CD1c-positive myeloid dendritic cell (primary cell): ENCODE data around the gene CEP152.

ENCODE experiments used
- DNase-seq: peaks from one replicate; pipeline ENCODE4 v3.0.0-alpha.2; 2016; ENCODE audit errors: extremely low spot score

Gene CEP152

DNA sequence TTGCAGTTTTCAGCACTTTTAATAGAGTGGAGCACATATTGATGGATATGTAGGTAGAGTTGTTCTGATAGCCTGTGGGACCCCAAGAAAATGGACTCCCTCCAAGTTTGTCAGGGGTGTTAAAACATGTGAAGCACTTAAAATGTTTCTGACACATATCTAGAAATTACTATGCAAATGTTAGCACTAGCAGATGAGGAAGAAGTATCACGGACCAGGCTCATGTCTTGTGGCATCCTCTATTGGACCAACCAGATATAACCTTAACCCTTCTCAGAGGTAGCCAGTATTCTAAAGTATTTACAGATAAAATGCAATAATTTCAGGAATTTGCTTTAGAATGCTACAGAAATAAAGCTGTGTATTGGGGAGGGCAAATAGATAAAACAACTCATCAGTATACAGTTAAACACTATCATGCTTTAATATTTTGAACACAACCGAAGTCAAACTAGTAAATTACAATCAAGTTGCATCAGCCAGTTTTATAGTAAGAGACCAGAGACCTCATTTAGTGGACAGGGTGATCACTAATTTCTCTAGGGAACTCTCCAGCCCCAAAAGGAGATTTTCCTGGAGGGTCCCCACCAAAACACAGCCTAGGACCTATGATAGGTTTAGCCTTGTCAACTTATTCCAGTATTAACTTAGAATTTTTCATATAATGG is 108.2 kb downstream of the CEP152 start:
- DNase-seq, result no peak

DNA sequence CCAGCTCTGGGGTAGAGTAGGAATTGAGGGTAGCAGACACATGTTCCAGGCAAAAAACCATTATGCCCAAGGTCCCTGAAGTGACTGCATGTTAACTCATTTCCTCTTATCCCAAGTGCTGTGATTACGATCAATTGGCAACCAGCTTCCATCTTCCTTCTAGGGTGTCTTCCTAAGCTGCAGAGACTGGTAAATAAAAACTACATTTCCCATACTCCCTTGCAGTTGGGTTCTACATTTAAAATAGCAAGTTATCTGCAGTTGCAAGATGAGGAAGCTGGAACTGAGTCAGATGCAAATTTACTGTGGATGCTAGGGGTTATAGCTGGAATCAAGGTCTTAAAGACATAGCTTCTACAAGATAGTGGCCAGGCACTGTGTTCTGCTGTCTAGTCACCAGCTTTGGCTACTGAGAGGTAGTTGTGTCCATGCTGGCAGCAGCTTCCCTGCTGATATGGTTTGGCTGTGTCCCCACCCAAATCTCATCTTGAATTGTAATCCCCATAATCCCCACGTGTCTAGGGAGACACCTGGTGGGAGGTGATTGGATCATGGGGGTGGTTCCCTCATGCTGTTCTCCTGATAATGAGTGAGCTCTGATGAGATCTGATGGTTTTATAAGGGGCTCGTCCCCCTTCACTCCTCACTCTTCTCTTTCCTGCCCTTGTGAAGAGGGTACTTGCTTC is 114.1 kb downstream of the CEP152 start:
- DNase-seq, result peak; percentile 3

DNA sequence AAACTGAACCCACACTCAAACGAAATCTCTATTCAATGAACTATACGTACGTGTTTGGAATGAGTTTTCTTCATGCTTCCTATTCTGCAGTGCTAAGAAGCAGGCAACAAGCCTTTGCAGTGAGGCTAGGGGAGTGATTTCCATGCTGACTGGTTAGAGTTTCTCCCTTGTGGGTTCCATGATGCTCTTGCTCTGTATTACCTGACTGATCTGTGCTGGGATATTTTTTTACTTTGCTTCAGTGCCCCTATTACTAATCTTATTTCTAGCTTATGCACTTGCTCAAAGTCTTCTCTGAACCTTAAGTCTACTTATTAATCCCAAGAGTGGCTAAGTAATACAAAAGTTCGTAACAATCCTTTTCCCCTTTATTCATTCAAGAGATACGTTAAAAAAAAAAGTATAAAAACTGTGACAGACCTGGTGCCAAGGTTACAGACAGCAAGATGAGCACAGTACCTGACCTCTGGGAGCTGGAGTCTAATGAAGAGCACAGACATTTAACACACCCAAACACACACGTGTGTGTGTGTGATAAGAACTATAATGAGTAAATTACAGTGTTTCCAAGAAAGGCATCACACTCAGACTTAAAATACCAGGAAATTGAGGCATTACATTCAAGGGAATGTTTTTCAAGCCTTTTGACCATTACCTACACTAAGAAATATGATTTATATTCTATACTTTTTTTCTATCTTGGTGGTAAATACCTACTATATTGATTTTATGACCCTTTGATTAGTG is 114.9 kb downstream of the CEP152 start:
- no peak for DNase-seq

DNA sequence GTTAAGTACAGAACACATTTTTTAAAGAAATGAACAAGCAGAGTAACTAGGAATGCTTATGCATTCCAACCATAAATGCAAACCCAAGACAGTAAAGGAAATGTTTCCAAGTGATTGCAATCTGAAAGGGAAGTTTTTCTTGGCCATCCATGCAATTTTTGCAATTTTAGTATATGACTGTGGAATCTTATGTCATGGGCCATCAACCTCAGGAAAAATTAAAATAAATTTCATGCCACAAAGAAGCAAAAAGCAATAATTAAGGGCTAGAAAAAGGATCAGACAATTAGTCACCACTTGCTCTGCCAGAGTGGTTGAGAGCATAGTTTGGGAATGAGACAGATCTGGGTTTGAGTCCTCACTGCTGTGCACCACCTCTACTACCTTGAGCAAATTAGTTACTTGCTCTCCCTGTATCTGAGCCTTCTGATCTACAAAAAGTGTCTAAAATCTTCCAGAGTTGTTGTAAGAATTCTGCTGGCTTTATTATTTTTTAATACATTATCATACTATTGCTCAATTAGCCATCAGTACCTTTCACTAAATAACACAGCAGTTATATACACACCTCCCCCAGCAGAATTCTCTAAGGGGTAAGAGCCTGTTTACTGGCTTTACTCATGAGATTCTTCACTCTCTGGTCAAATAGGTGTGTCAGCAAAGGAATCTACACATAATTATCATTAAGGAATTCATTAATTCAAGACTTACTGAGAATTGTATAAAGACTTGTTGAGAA is 115.6 kb downstream of the CEP152 start:
- DNase-seq, result no peak

DNA sequence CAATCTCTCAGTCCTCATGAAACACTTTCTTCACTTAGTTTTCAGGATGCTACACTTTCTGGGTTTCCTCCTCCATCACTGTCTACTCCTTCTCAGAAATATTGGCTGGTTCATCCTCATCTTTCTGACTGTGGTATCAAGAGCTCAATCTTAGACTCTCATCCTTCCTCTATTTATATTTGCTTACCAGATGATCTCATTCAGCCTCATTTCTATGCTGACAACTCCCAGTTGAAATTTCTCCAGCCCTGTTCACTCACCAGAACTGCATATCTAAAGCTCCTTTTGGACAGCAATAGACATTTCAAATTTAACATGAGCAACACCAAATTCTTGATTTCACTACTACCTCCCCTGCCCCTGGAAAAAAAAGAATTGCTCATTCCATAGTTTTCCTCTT is 117.4 kb downstream of the CEP152 start:
- DNase-seq, result no peak

DNA sequence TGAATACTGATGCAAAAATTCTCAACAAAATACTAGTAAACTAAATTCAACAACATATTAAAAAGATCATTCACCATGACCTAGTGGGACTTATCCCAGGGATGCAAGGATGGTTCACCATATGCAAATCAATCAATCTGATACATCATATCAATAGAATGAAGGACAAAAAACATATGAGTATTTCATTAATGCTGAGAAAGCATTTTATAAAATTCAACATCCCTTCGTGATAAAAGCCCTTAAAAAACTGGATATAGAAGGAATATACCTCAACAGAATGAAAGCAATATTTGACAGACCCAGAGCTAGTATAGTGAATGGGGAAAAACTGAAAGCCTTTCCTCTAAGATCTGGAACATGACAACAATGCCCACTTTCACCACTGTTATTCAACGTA is 122.4 kb downstream of the CEP152 start:
- no peak for DNase-seq
